HepG2 (cell line): Measurements from ENCODE around the gene SYS1. TPM values are rescaled to one million over a fixed set of nuclear protein-coding genes. Genes with fewer than 3 reads are reported as not detected.

ENCODE experiments used
- CCDC6 ChIP-seq: sonication (generic); formaldehyde crosslinking; IDR thresholded peaks from 2 replicates; pipeline ENCODE4 v1.8.1; 2022; ENCODE audit warnings: mild to moderate bottlenecking, missing genetic modification reagents, moderate library complexity
- CREB1 ChIP-seq, 2 experiments: fragments of 450-650 bp in 1 of 2; IDR thresholded peaks; 2 replicates each; pipeline ENCODE4 v1.6.1; 2016 to 2017; ENCODE audit warnings: control low read depth in 1 of 2, mild to moderate bottlenecking in 1 of 2, missing compliant biosample characterization in 1 of 2, missing genetic modification characterization in 1 of 2
- ETV5 ChIP-seq: IDR thresholded peaks from 2 replicates; pipeline ENCODE4 v1.6.1; 2018; ENCODE audit warnings: missing biosample characterization, missing genetic modification reagents, inconsistent platforms, borderline replicate concordance
- GABPA ChIP-seq, 2 experiments: IDR thresholded peaks; 2 replicates each; pipeline ENCODE4 v1.6.1; 2011 to 2016; ENCODE audit warnings: low read depth in 2 of 2, low read length in 1 of 2, missing biosample characterization in 1 of 2, missing genetic modification characterization in 1 of 2
- KLF11 ChIP-seq: IDR thresholded peaks from 2 replicates; pipeline ENCODE4 v1.6.1; 2016; ENCODE audit warnings: missing compliant biosample characterization
- MLLT10 ChIP-seq: sonication (generic); formaldehyde crosslinking; IDR thresholded peaks from 2 replicates; pipeline ENCODE4 v1.4.0; 2020; ENCODE audit warnings: missing genetic modification reagents
- MTERF4 ChIP-seq: sonication (generic); formaldehyde crosslinking; IDR thresholded peaks from 2 replicates; pipeline ENCODE4 v1.8.0; 2023; ENCODE audit warnings: mild to moderate bottlenecking, missing genetic modification reagents
- PBX3 ChIP-seq: sonication (generic); formaldehyde crosslinking; IDR thresholded peaks from 2 replicates; pipeline ENCODE4 v1.8.1; 2023; ENCODE audit warnings: missing genetic modification reagents, inconsistent platforms, borderline replicate concordance
- POLR2A ChIP-seq, 2 experiments: IDR thresholded peaks; 2 replicates each; pipeline ENCODE4 v1.6.1; 2011; ENCODE audit warnings: low read depth in 2 of 2, low read length in 2 of 2, mild to moderate bottlenecking in 1 of 2, moderate library complexity in 1 of 2; ENCODE audit not compliant: insufficient read depth in 1 of 2
- RBM22 ChIP-seq: fragments of 200-400 bp; formaldehyde crosslinking; optimal IDR thresholded peaks from 2 replicates; pipeline ENCODE3; 2017; ENCODE audit warnings: mild to moderate bottlenecking, low read length, moderate library complexity
- RORA ChIP-seq: sonication (generic); formaldehyde crosslinking; IDR thresholded peaks from 2 replicates; pipeline ENCODE4 v1.5.0; 2020; ENCODE audit warnings: mild to moderate bottlenecking, missing genetic modification reagents, moderate library complexity
- TCF7L2 ChIP-seq: IDR thresholded peaks from 2 replicates; pipeline ENCODE4 v1.6.1; 2011; ENCODE audit warnings: mild to moderate bottlenecking, low read depth, low read length, moderate library complexity
- ZBTB7B ChIP-seq: sonication (generic); formaldehyde crosslinking; IDR thresholded peaks from 2 replicates; pipeline ENCODE4 v1.4.0; 2020; ENCODE audit warnings: missing genetic modification reagents
- ZFP91 ChIP-seq: sonication (generic); formaldehyde crosslinking; IDR thresholded peaks from 2 replicates; pipeline ENCODE4 v1.9.0; 2022; ENCODE audit warnings: missing genetic modification reagents, mild to moderate bottlenecking, borderline replicate concordance
- ZNF142 ChIP-seq: sonication (generic); formaldehyde crosslinking; IDR thresholded peaks from 2 replicates; pipeline ENCODE4 v1.4.0; 2020; ENCODE audit warnings: missing genetic modification reagents
- ZNF224 ChIP-seq: sonication (generic); formaldehyde crosslinking; IDR thresholded peaks from 2 replicates; pipeline ENCODE4 v1.5.0; 2020; ENCODE audit warnings: mild to moderate bottlenecking, missing genetic modification reagents
- ZNF331 ChIP-seq: sonication (generic); formaldehyde crosslinking; IDR thresholded peaks from 2 replicates; pipeline ENCODE4 v1.4.0; 2020; ENCODE audit warnings: missing genetic modification reagents
- ZNF572 ChIP-seq: sonication (generic); formaldehyde crosslinking; IDR thresholded peaks from 2 replicates; pipeline ENCODE4 v1.5.1; 2020; ENCODE audit warnings: mild to moderate bottlenecking, missing genetic modification reagents
- ZSCAN29 ChIP-seq: sonication (generic); formaldehyde crosslinking; conservative IDR thresholded peaks from 2 replicates; pipeline ENCODE4 v1.4.0; 2020; ENCODE audit warnings: mild to moderate bottlenecking, missing genetic modification reagents
- polyA plus RNA-seq, 8 experiments: library from polyadenylated mRNA; depleted of rRNA in 3 of 8; stranded (reverse) in 7 of 8; unstranded in 1 of 8; fragments of >200 nt; fragmentation: Illumina TruSeq in 4 of 8; extraction: Trizol in 4 of 8; gene quantifications; 2 replicates each; pipeline versions ENCODE4 v1.2.1 to v1.2.3, GENCODE V29; 2011 to 2016; ENCODE audit warnings: low read depth in 4 of 8, missing spikeins in 1 of 8, mixed read lengths in 1 of 8; ENCODE audit not compliant: insufficient read depth in 1 of 8
- total RNA-seq, 5 experiments: library from RNA; depleted of rRNA; stranded (reverse); fragments of >200 nt; fragmentation: Illumina TruSeq; extraction: Trizol; gene quantifications; 2 replicates each; pipeline ENCODE4 v1.2.3, GENCODE V29; 2016; ENCODE audit warnings: low read depth in 1 of 5

Gene SYS1
- total and polyA plus RNA-seq, 2 of the 13 experiments (the other 11 are each of a cell fraction or from before 2014, with no cell fraction given) = 38.3 to 65.6 TPM

- TF ChIP-seq CCDC6 (CRISPR knock-in tag) = no peak; the same call in 1 of the 2 replicates
- TF ChIP-seq ZFP91 (CRISPR knock-in tag) = peak; percentile 89; the same call in 1 of the 2 replicates
- no peak for TF ChIP-seq RBM22
- TF ChIP-seq KLF11 (CRISPR knock-in tag) = no peak
- no peak for TF ChIP-seq GABPA (IDR thresholded peaks at IDR 0.05; ENCODE audit: low read depth, low read length)
- TF ChIP-seq GABPA (CRISPR knock-in tag; IDR thresholded peaks at IDR 0.05; ENCODE audit: low read depth) = peak; percentile 48
- no peak for TF ChIP-seq TCF7L2
- TF ChIP-seq MLLT10 (CRISPR knock-in tag) = no peak
- TF ChIP-seq MTERF4 = 0 out of 2 replicates have a peak, but pooled peaks have one; percentile 64
- no peak for TF ChIP-seq PBX3 (CRISPR knock-in tag)
- no peak for TF ChIP-seq ZNF142
- TF ChIP-seq ZNF224 (CRISPR knock-in tag) = no peak
- peak; percentile 60; the same call in 1 of the 2 replicates for TF ChIP-seq ZNF331 (CRISPR knock-in tag)
- peak; percentile 69; the same call in 1 of the 2 replicates for TF ChIP-seq ETV5 (CRISPR knock-in tag)
- no peak for TF ChIP-seq CREB1 (IDR thresholded peaks at IDR 0.05)
- no peak for TF ChIP-seq CREB1 (CRISPR knock-in tag; IDR thresholded peaks at IDR 0.05)
- no peak for TF ChIP-seq RORA (CRISPR knock-in tag)
- TF ChIP-seq ZSCAN29 (CRISPR knock-in tag) = no peak
- TF ChIP-seq ZNF572 (CRISPR knock-in tag) = no peak
- TF ChIP-seq POLR2A (IDR thresholded peaks at IDR 0.05; ENCODE audit: insufficient read depth in 1 of 2, low read depth in 2 of 2, low read length in 2 of 2) = peak in 1 of 2 experiments; percentile 65; a peak in 2 of 4 replicates
- TF ChIP-seq ZBTB7B (CRISPR knock-in tag) = peak; percentile 96
These were observed 20.8 kb upstream of the SYS1 start (continued) for GRCh38 chr20:45341939-45342854.
